A549 (cell line): ENCODE measurements around the gene MPST.

Experiments used
- CTCF ChIP-seq: fragments of >200 bp; sonication (Bioruptor Twin); formaldehyde crosslinking; IDR thresholded peaks from 3 replicates; pipeline ENCODE4 v1.5.1; 2016
- EP300 ChIP-seq, 2 experiments: fragments of >200 bp; sonication (Bioruptor Twin); formaldehyde crosslinking; IDR thresholded peaks; 2 replicates in 1 of 2; 3 replicates in 1 of 2; pipeline ENCODE4 v1.6.1; 2016 to 2017
- POLR2A ChIP-seq: IDR thresholded peaks from 2 replicates; pipeline ENCODE4 v1.6.1; 2012; ENCODE audit warnings: mild to moderate bottlenecking, low read length
- TF ChIP-seq, protein P1 (sequence below): IDR thresholded peaks from 2 replicates; pipeline ENCODE4 v1.6.1; 2012
- TF ChIP-seq, protein P2 (sequence below): fragments of 200-600 bp; sonication (generic); IDR thresholded peaks from 2 replicates; pipeline ENCODE4 v1.6.1; 2016; ENCODE audit warnings: antibody characterized with exemption, mild to moderate bottlenecking, moderate library complexity

DNA sequence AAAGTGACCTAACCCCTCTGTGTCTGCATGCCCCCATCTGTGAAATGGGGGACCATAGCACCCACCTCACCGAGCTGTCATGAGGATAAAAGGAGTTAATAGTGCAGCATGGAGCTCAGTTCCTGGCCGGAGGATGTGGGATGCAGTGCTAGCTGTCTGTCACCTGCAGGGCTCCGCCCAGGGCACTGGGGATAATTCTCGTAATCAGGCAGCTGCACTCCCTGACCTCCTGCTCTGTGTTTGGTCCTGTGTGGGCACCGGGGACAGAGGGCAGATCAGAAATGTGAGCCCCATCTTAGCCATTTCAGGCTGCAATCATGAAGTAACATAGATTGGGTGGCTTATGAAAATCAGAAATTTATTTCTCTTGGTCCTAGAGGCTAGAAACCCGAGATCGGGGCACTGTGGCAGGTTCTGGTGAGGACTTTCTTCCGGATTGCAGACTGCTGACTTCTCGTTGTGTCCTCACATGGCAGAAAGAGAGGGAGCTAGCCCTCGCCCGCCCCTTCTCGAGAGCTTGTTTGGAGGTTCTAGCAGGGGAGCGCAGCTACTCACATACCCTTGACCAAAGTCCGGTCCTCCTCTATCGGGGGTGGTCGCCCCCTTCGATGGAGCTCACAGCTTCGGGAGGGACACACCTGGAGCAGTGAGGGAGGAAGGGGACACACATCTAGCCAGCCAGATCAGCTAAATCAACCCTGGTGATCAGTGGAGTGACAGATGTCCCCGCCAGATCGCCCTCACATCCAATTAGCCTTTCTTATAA, 35.2 kb downstream of the MPST start:
- TF ChIP-seq CTCF: no peak
- TF ChIP-seq, protein P1, sequence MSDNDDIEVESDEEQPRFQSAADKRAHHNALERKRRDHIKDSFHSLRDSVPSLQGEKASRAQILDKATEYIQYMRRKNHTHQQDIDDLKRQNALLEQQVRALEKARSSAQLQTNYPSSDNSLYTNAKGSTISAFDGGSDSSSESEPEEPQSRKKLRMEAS: no peak
- TF ChIP-seq, protein P2, sequence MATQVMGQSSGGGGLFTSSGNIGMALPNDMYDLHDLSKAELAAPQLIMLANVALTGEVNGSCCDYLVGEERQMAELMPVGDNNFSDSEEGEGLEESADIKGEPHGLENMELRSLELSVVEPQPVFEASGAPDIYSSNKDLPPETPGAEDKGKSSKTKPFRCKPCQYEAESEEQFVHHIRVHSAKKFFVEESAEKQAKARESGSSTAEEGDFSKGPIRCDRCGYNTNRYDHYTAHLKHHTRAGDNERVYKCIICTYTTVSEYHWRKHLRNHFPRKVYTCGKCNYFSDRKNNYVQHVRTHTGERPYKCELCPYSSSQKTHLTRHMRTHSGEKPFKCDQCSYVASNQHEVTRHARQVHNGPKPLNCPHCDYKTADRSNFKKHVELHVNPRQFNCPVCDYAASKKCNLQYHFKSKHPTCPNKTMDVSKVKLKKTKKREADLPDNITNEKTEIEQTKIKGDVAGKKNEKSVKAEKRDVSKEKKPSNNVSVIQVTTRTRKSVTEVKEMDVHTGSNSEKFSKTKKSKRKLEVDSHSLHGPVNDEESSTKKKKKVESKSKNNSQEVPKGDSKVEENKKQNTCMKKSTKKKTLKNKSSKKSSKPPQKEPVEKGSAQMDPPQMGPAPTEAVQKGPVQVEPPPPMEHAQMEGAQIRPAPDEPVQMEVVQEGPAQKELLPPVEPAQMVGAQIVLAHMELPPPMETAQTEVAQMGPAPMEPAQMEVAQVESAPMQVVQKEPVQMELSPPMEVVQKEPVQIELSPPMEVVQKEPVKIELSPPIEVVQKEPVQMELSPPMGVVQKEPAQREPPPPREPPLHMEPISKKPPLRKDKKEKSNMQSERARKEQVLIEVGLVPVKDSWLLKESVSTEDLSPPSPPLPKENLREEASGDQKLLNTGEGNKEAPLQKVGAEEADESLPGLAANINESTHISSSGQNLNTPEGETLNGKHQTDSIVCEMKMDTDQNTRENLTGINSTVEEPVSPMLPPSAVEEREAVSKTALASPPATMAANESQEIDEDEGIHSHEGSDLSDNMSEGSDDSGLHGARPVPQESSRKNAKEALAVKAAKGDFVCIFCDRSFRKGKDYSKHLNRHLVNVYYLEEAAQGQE: no peak
- TF ChIP-seq EP300 (IDR thresholded peaks at IDR 0.05): no peak
- no peak for TF ChIP-seq POLR2A
